ENCODE measurements around the gene SYT2. TPM values are rescaled to one million over a fixed set of nuclear protein-coding genes. Genes with fewer than 3 reads are reported as not detected.
"Not testable (repeated sequence)": the region's sequence is repeated elsewhere in the genome, so short reads cannot be mapped to it uniquely, and the experiment has no call there.

Gene SYT2
- polyA plus RNA-seq, 1 of the 3 experiments (the other 2 are of a cell fraction), result 0.03 TPM

GRCh38 chr1:202615501-202616354 is 94.5 kb downstream of the SYT2 start:
- Histone ChIP-seq H2AFZ (ENCODE audit: low read depth) (peak overlapping the region; percentile 56; the same call in 1 of the 2 replicates), H3K9me3 (no peaks in the 10 kb centered on the region), H3K4me2 (peak overlapping the region; percentile 66), H3K36me3 (replicated peaks in 1 of 2; ENCODE audit: control insufficient read depth in 1 of 2, insufficient read depth in 2 of 2, low read length in 1 of 2) (no peaks in the 10 kb centered on the region), H3K4me3 (ENCODE audit: low read depth in 2 of 2, low read length in 1 of 2) (no peak overlapping the region), H3K4me1 (ENCODE audit: control insufficient read depth in 1 of 2, insufficient read depth in 2 of 2, low read depth in 1 of 2, low read length in 1 of 2) (peaks cover 23 to 29% of the 10 kb centered on the region in 2 experiments; a peak in 3 of 4 replicates), H3F3A (replicated peaks; ENCODE audit: insufficient read depth) (peaks cover 7% of the 10 kb centered on the region), H4K20me1 (ENCODE audit: insufficient read depth) (no peaks in the 10 kb centered on the region), H3K27me3 (ENCODE audit: insufficient read depth) (no peaks in the 10 kb centered on the region), H3K9me2 (no peaks in the 10 kb centered on the region), H3K79me2 (ENCODE audit: insufficient read depth) (no peaks in the 10 kb centered on the region), H3K9ac (no peak overlapping the region), H3K27ac (ENCODE audit: low read depth in 2 of 2, low read length in 1 of 2) (peak overlapping the region; percentile 30 to 58)
- CTCF ChIA-PET, result interaction anchor here (1.2 to 3.1 kb wide), 3 partner anchors 15 to 114 kb away, joined by 3 to 19 read pairs (median 11); no protein-coding TSS in a partner anchor
- POLR2A ChIA-PET, result no interaction called here
- TF ChIP-seq MAX (IDR thresholded peaks at IDR 0.05; ENCODE audit: low read depth), result peak; percentile 58
- TF ChIP-seq TCF12 (IDR thresholded peaks at IDR 0.05), result peak; percentile 78
- 0 out of 2 replicates have a peak, but pooled peaks have one; percentile 17 for TF ChIP-seq CTCF (IDR thresholded peaks at IDR 0.05)
- TF ChIP-seq TEAD4 (IDR thresholded peaks at IDR 0.05; ENCODE audit: borderline replicate concordance, insufficient read depth), result 0 out of 2 replicates have a peak, but pooled peaks have one; percentile 54
- TF ChIP-seq PBX3 (IDR thresholded peaks at IDR 0.05), result peak; percentile 51; the same call in 1 of the 2 replicates
- TF ChIP-seq FOXJ3 (CRISPR knock-in tag; IDR thresholded peaks at IDR 0.05), result no peak
- TF ChIP-seq EP300 (IDR thresholded peaks at IDR 0.05; ENCODE audit: borderline replicate concordance in 1 of 2, low read depth in 1 of 2, low read length in 1 of 2), result no peak; a peak in 1 of 4 replicates
- TF ChIP-seq TAF1 (IDR thresholded peaks at IDR 0.05; ENCODE audit: borderline replicate concordance, low read depth, low read length), result no peak
- TF ChIP-seq NFIC (IDR thresholded peaks at IDR 0.05; ENCODE audit: borderline replicate concordance), result peak; percentile 96
- 56% methylated on average over 11 of the region's 11 CpGs for WGBS (ENCODE audit: low lambda C conversion rate)
- peak; percentile 34 for DNase-seq

- H3K79me2 ChIP-seq (ENCODE audit: insufficient read depth); DNase-seq; H3K4me3 ChIP-seq (ENCODE audit: low read depth in 2 of 2, low read length in 1 of 2); H3K9ac ChIP-seq; H3K9me3 ChIP-seq; H3K27me3 ChIP-seq (ENCODE audit: insufficient read depth); H2AFZ ChIP-seq (ENCODE audit: low read depth); H4K20me1 ChIP-seq (ENCODE audit: insufficient read depth); POLR2A ChIA-PET; H3K9me2 ChIP-seq; H3F3A ChIP-seq (replicated peaks; ENCODE audit: insufficient read depth); H3K36me3 ChIP-seq (replicated peaks in 1 of 2; ENCODE audit: control insufficient read depth in 1 of 2, insufficient read depth in 2 of 2, low read length in 1 of 2): not testable (repeated sequence)
- peak overlapping the region; percentile 66 for H3K4me2 ChIP-seq
- peak overlapping the region; percentile 30 to 58 for H3K27ac ChIP-seq (ENCODE audit: low read depth in 2 of 2, low read length in 1 of 2)
- peaks cover 23 to 29% of the 10 kb centered on the region in 2 experiments; a peak in 3 of 4 replicates for H3K4me1 ChIP-seq (ENCODE audit: control insufficient read depth in 1 of 2, insufficient read depth in 2 of 2, low read depth in 1 of 2, low read length in 1 of 2)
- WGBS (ENCODE audit: low lambda C conversion rate), result no CpG with 5 or more reads among the region's 1 CpG
- CTCF ChIA-PET, result interaction anchor here (2.5 to 3.1 kb wide), 2 partner anchors 14 to 114 kb away, joined by 11 to 19 read pairs; no protein-coding TSS in a partner anchor
Observed at GRCh38 chr1:202615208-202615500, 95.1 kb downstream of the SYT2 start.

All from SK-N-SH (cell line).